Activated naive CD4-positive, alpha-beta T cell treated with anti-CD3 and anti-CD28 coated beads, Interleukin-2, amount 10 ng/mL, durations not matched to agents 5 hours and 36 hours (primary cell): ENCODE measurements around the gene RPN1. TPM values are rescaled to one million over a fixed set of nuclear protein-coding genes. Genes with fewer than 3 reads are reported as not detected.

Experiments
- total RNA-seq, 2 experiments: library from RNA; stranded (reverse); gene quantifications; one replicate each; pipeline ENCODE4 v1.2.3, GENCODE V29; 2021

RPN1 gene
- total RNA-seq, result 100 to 1,000 TPM; 145 to 146 TPM

GRCh38 chr3:128650096-128651050 is at the start of gene RPN1:
Gene RPN1, minus strand, starts transcription at chr3:128650818. Its CDS starts 18 bp downstream, at chr3:128650800.

Other genes with a start within 250 kb of the RPN1 start
- gene DNAJB8, start 183.9 kb downstream of the RPN1 start, total RNA-seq, result not detected
- not detected for gene GATA2, start 157.6 kb downstream of the RPN1 start, total RNA-seq
- 100 to 1,000 TPM; 208 to 219 TPM for gene RAB7A, start 75.4 kb upstream of the RPN1 start, total RNA-seq
- gene ACAD9, start 228.8 kb upstream of the RPN1 start, total RNA-seq, result 10 to 100 TPM; 49.9 to 50.0 TPM